Heart right ventricle (tissue), 16 donors: ENCODE results near the gene MAP3K4. TPM values are rescaled to one million over a fixed set of nuclear protein-coding genes. Genes with fewer than 3 reads are reported as not detected.

Source experiments
- ATAC-seq, 8 donors: fragments of 200-7000 bp; cut with Tn5 transposase; one replicate each; pipeline ENCODE4 v1.9.1; 2020; ENCODE audit warnings: mild to moderate bottlenecking in 8 of 8, moderate library complexity in 8 of 8, moderate number of reproducible peaks in 1 of 8
- DNase-seq, 2 donors: peaks; one replicate each; pipeline ENCODE4 v3.0.0-alpha.2; 2020
- H3K27ac ChIP-seq, 10 donors: fragments of 200-600 bp; sonication (generic) in 2 of 10; one replicate each; pipeline versions ENCODE4 v1.5.0 to v1.8.0; 2020 to 2022; ENCODE audit warnings: mild to moderate bottlenecking in 3 of 10
- H3K27me3 ChIP-seq, 7 donors: fragments of 200-600 bp; one replicate each; pipeline ENCODE4 v1.8.0; 2021 to 2022; ENCODE audit warnings: mild to moderate bottlenecking in 2 of 7
- H3K36me3 ChIP-seq, 9 donors: fragments of 200-600 bp; sonication (generic) in 1 of 9; one replicate each; pipeline versions ENCODE4 v1.5.0 to v1.8.0; 2020 to 2022; ENCODE audit warnings: mild to moderate bottlenecking in 2 of 9
- H3K4me1 ChIP-seq, 9 donors: fragments of 200-600 bp; sonication (generic) in 1 of 9; one replicate each; pipeline versions ENCODE4 v1.5.0 to v1.8.0; 2020 to 2022; ENCODE audit warnings: mild to moderate bottlenecking in 4 of 9
- H3K4me3 ChIP-seq, 10 donors: fragments of 200-600 bp; sonication (generic) in 2 of 10; one replicate each; pipeline versions ENCODE4 v1.5.0 to v1.8.0; 2020 to 2022; ENCODE audit warnings: mild to moderate bottlenecking in 7 of 10, moderate library complexity in 2 of 10
- H3K9me3 ChIP-seq, 11 donors: fragments of 200-600 bp in 10 of 11; sonication (generic) in 2 of 11; one replicate each; pipeline versions ENCODE4 v1.5.0 to v1.8.0; 2013 to 2022; ENCODE audit warnings: mild to moderate bottlenecking in 2 of 11, control low read depth in 1 of 11, moderate library complexity in 1 of 11
- WGBS, 2 donors: extraction: QIAGEN DNeasy Blood & Tissue Kit; methylation state at CpG; one replicate each; pipeline ENCODE4 v1.1.7; 2013; ENCODE audit warnings: inconsistent platforms in 1 of 2; 5-methylcytosine and 5-hydroxymethylcytosine counted together
- intact Hi-C, 10 donors: fragments of 100-400 bp; cut with DNase I; formaldehyde crosslinking; loops; one replicate each; pipeline versions ENCODE4 v1.11.1 to v1.14.2; 2022
- polyA plus RNA-seq, 2 donors: library from polyadenylated mRNA; stranded (reverse); fragments of 200-250 nt; gene quantifications; one replicate each; pipeline ENCODE4 v1.2.3, GENCODE V29; 2013
- total RNA-seq, 10 donors: library from RNA; stranded (reverse); fragmentation: NEBNext Ultra II Directional in 3 of 10; extraction: Animal tissue kit (Norgen Biotek cat#: 25700) in 3 of 10; gene quantifications; one replicate each; pipeline versions ENCODE4 v1.2.1 to v1.2.4, GENCODE V29; 2021 to 2023
- TF ChIP-seq, protein P1 (sequence below), 9 donors: fragments of 200-600 bp; sonication (generic) in 2 of 9; IDR thresholded peaks; one replicate each; pipeline versions ENCODE4 v1.5.0 to v1.8.0; 2021 to 2022; ENCODE audit warnings: antibody characterized with exemption in 9 of 9, mild to moderate bottlenecking in 5 of 9, moderate library complexity in 1 of 9
- donor health status: Arrhythmogenic right ventricular cardiomyopathy.
- donor health status: ischemic (EF 13 %, LVEDD 7.1; RV severe dilation, severe dysfunction).
- donor health status: healthy with polysubstance abuse.
- donor health status: DM: no; HTN: yes; CAD: no.
- donor health status: DM: no; HTN: no; CAD: no.
- donor health status: ischemic (EF 25% LVEDD 6.9; RV normal size, moderate dysfunction).
- donor health status: ischemic (EF 25% LVEDD 5.7; RV mildly dilated, moderate dysfunction).
- donor health status: healthy.
- donor health status: DM: yes; HTN: yes; CAD: no.
- donor health status: Ischemic cardiomyopathy.
- donor health status: ischemic (EF 35%, LVEDD 5.7; RV mildly dilated, moderate dysfunction).
- donor health status: nonischemic (EF 11% LVEDD 7.7; RV severe dilation, severe dysfunction).
- donor health status: DM: yes; HTN: yes; CAD: no.
- donor health status: PGD.
- donor health status: ischemic (EF 29% LVEDD 5.4; RV normal size, mild dysfunction).
- donor health status: nonischemic (EF 23%, LVEDD 6.1; RV moderate dilation, normal function).

The MAP3K4 gene
- total and polyA plus RNA-seq, 12 donors, result 10.5 to 50.2 (median 30.9) TPM

DNA sequence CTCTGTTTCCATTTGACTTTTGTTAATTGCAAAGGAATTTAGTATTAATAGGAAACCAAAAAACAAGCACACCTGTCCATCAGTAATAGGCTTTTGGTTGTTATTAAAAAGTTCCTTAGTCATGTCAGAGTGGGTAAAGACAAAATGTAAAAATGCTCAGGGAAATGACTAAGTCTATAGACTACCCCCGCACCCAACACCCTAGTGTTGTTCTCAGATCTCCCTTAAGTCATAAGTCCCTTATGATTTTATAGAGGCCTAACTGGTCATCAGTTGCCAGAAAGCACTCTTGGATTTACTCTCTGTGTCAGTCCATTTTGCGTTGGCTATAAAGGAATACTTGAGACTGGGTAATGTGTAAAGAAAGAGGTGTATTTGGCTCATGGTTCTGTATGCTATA lies 52.8 kb downstream of the MAP3K4 start:
- ATAC-seq, result no peak
- Histone ChIP-seq H3K9me3 (no peaks in the 10 kb centered on the region), H3K4me1 (peaks cover 0 to 4% (median 0%) of the 10 kb centered on the region in 9 donors), H3K36me3 (peaks cover 0 to 38% (median 3%) of the 10 kb centered on the region in 9 donors), H3K27me3 (no peaks in the 10 kb centered on the region), H3K4me3 (no peak overlapping the region), H3K27ac (no peak overlapping the region)
- no peak for DNase-seq
- TF ChIP-seq, protein P1, sequence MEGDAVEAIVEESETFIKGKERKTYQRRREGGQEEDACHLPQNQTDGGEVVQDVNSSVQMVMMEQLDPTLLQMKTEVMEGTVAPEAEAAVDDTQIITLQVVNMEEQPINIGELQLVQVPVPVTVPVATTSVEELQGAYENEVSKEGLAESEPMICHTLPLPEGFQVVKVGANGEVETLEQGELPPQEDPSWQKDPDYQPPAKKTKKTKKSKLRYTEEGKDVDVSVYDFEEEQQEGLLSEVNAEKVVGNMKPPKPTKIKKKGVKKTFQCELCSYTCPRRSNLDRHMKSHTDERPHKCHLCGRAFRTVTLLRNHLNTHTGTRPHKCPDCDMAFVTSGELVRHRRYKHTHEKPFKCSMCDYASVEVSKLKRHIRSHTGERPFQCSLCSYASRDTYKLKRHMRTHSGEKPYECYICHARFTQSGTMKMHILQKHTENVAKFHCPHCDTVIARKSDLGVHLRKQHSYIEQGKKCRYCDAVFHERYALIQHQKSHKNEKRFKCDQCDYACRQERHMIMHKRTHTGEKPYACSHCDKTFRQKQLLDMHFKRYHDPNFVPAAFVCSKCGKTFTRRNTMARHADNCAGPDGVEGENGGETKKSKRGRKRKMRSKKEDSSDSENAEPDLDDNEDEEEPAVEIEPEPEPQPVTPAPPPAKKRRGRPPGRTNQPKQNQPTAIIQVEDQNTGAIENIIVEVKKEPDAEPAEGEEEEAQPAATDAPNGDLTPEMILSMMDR (IDR thresholded peaks at IDR 0.05), result no peak
- intact Hi-C loops, result no loop called here
- 96 to 98% methylated on average over 2 of the region's 2 CpGs for WGBS, 2 donors

DNA sequence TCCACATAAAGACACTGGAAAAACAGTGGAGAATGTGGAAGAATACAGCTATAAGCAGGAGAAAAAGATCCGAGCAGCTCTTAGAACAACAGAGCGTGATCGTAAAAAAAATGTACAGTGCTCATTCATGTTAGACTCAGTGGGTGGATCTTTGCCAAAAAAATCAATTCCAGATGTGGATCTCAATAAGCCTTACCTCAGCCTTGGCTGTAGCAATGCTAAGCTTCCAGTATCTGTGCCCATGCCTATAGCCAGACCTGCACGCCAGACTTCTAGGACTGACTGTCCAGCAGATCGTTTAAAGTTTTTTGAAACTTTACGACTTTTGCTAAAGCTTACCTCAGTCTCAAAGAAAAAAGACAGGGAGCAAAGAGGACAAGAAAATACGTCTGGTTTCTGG lies 57.1 kb downstream of the MAP3K4 start:
- H3K9me3 ChIP-seq, result no peaks in the 10 kb centered on the region
- no peak overlapping the region for H3K4me3 ChIP-seq
- H3K4me1 ChIP-seq, result no peaks in the 10 kb centered on the region
- DNase-seq, result no peak
- 77 to 79% methylated on average over 7 of the region's 7 CpGs for WGBS, 2 donors
- TF ChIP-seq, protein P1 (IDR thresholded peaks at IDR 0.05), result no peak
- no peak overlapping the region for H3K27ac ChIP-seq
- ATAC-seq, result no peak
- intact Hi-C loops, result no loop called here
- peaks cover 0 to 44% (median 4%) of the 10 kb centered on the region in 9 donors for H3K36me3 ChIP-seq
- no peaks in the 10 kb centered on the region for H3K27me3 ChIP-seq

DNA sequence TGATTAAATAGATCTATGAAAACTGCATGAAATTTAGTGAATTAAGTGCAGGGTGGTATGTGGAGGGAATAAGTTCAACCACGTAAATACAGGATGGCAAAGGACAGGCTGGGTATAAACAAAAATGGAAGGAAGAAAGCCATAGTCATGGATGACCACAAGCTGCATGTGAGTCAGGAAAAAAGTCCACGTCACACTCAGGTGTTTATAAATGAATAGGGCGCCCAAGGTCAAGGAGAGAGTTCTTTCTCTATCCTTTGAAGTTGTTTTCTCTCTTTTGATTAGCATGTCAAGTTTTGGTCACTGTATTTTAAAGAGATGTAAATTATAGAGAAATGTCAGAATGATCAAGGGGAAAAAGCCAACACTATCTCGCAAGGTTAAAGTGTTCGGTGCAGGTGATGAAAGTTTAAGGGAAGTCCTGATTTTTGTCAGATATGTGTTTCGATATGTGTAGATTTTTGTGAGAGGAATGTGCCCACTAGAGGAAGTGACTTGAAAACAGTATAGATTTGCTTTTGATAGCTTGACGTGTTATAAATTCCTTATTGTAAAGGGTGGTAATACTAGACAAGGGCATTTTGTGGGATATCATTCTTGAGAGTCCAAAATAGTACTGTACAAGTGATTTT lies 58.7 kb downstream of the MAP3K4 start:
- Histone ChIP-seq H3K27me3 (no peaks in the 10 kb centered on the region), H3K36me3 (peaks cover 0 to 44% (median 4%) of the 10 kb centered on the region in 9 donors), H3K27ac (no peak overlapping the region), H3K4me1 (no peaks in the 10 kb centered on the region), H3K4me3 (no peak overlapping the region), H3K9me3 (no peaks in the 10 kb centered on the region)
- DNase-seq (no peak), ATAC-seq (no peak)
- intact Hi-C loops, result no loop called here
- 95 to 96% methylated on average over 7 of the region's 7 CpGs for WGBS, 2 donors
- TF ChIP-seq, protein P1 (IDR thresholded peaks at IDR 0.05), result no peak

DNA sequence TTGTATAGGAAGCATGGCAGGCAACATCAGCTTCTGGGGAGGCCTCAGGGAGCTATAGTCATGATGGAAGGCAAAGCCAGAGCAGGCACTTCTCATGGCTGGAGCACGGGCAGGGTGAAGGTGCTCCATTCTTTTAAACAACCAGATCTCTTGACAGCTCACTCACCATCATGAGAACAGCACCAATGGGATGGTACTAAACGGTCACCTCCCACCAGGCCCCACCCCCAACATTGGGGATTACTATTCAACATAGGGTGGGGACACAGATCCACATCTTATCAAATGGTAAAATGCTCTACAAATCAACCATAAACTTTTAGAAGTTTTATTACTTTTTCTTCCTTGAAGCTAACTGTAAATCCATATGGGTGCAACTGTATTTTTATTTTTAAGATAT lies 61.5 kb downstream of the MAP3K4 start:
- Histone ChIP-seq H3K4me1 (peaks cover 0 to 7% (median 0%) of the 10 kb centered on the region in 9 donors), H3K36me3 (peaks cover 0 to 44% (median 4%) of the 10 kb centered on the region in 9 donors), H3K9me3 (no peaks in the 10 kb centered on the region), H3K27me3 (no peaks in the 10 kb centered on the region), H3K4me3 (no peak overlapping the region), H3K27ac (no peak overlapping the region)
- DNase-seq (no peak), ATAC-seq (no peak)
- 96 to 97% methylated on average over 2 of the region's 2 CpGs for WGBS, 2 donors
- TF ChIP-seq, protein P1 (IDR thresholded peaks at IDR 0.05), result no peak
- intact Hi-C loops, result no loop called here
